Measurements from ENCODE around the gene AVPR2. TPM values are rescaled to one million over a fixed set of nuclear protein-coding genes. Genes with fewer than 3 reads are reported as not detected.

The AVPR2 gene
- total and polyA plus RNA-seq, 9 of the 15 experiments (the other 6 are each of a cell fraction or from before 2014, with no cell fraction given) = not detected

GRCh38 chrX:153884136-153884535 lies 20.3 kb upstream of the AVPR2 start:
- POLR2A ChIA-PET = interaction anchor here (0.6 kb wide), 1 partner anchor 43 kb away, joined by 3 read pairs; no protein-coding TSS in a partner anchor
- Histone ChIP-seq H4K20me1 (replicated peaks; ENCODE audit: control insufficient read depth, insufficient read depth, low read length) (peaks cover 6% of the 10 kb centered on the region; the same call in 1 of the 2 replicates), H2AFZ (ENCODE audit: low read depth, low read length) (no peak overlapping the region), H3K9ac (ENCODE audit: insufficient read depth in 1 of 2, low read depth in 2 of 2, low read length in 2 of 2) (no peak overlapping the region), H3K36me3 (ENCODE audit: control insufficient read depth, insufficient read depth, low read length) (no peaks in the 10 kb centered on the region), H3K9me1 (ENCODE audit: control insufficient read depth, insufficient read depth, low read length) (no peaks in the 10 kb centered on the region), H3K79me2 (ENCODE audit: control insufficient read depth, insufficient read depth, low read length) (no peaks in the 10 kb centered on the region), H3K4me3 (no peak overlapping the region), H3K9me3 (replicated peaks; ENCODE audit: control insufficient read depth, insufficient read depth, low read depth, low read length) (no peaks in the 10 kb centered on the region), H3K27ac (ENCODE audit: extremely low read depth, low read depth, low read length) (no peak overlapping the region), H3K27me3 (ENCODE audit: control insufficient read depth in 2 of 2, insufficient read depth in 2 of 2, low read length in 2 of 2) (peaks cover 0 to 31% of the 10 kb centered on the region in 2 experiments; a peak in 2 of 5 replicates), H3K4me2 (ENCODE audit: insufficient read depth, low read length) (no peak overlapping the region), H3K4me1 (replicated peaks in 1 of 2; ENCODE audit: control insufficient read depth in 2 of 2, insufficient read depth in 2 of 2, low read length in 2 of 2) (peaks cover 10 to 60% of the 10 kb centered on the region in 2 experiments)
- no peak for ATAC-seq
- CTCF ChIA-PET (ENCODE audit: low intra/inter-chr PET ratio) = no interaction called here
- no TSS peak for BruUV-seq (replicated peaks)
- 3% methylated on average over 9 of the region's 13 CpGs for WGBS (ENCODE audit: insufficient coverage, low coverage, missing lambda C conversion rate)
- FAIRE-seq = no peak
- intact Hi-C loops (cut with micrococcal nuclease) = no loop called here
- in situ Hi-C loops (cut with MboI) = no loop called here
- DNase-seq (ENCODE audit: extremely low read depth in 1 of 4, low spot score in 3 of 4) = no peak
- TF ChIP-seq MAFG (tag; conservative IDR thresholded peaks at IDR 0.05) (no peak), ZNF197 (CRISPR knock-in tag; IDR thresholded peaks at IDR 0.05; ENCODE audit: low read depth) (no peak), RBM25 (IDR thresholded peaks at IDR 0.05; ENCODE audit: low read depth, low read length, severe bottlenecking) (no peak), ATF7 (IDR thresholded peaks at IDR 0.05) (no peak), RBM39 (optimal IDR thresholded peaks at IDR 0.05; ENCODE audit: low read depth, low read length) (no peak), RERE (CRISPR knock-in tag; IDR thresholded peaks at IDR 0.05; ENCODE audit: borderline replicate concordance) (no peak), DPF2 (IDR thresholded peaks at IDR 0.05) (no peak), E4F1 (CRISPR knock-in tag; IDR thresholded peaks at IDR 0.05; ENCODE audit: borderline replicate concordance) (no peak), NR1H2 (CRISPR knock-in tag; IDR thresholded peaks at IDR 0.05) (no peak), RBM14 (IDR thresholded peaks at IDR 0.05; ENCODE audit: borderline replicate concordance, insufficient read depth, low read depth, low read length) (no peak), KLF1 (tag; IDR thresholded peaks at IDR 0.05) (no peak), GABPB1 (CRISPR knock-in tag; IDR thresholded peaks at IDR 0.05) (no peak), ZFP30 (CRISPR knock-in tag; IDR thresholded peaks at IDR 0.05; ENCODE audit: borderline replicate concordance) (no peak), FOXK1 (CRISPR knock-in tag; IDR thresholded peaks at IDR 0.05; ENCODE audit: borderline replicate concordance) (no peak), TBL1XR1 (IDR thresholded peaks at IDR 0.05; ENCODE audit: low read length in 2 of 2) (no peak)

All from K562 (cell line).